Measurements from ENCODE around the gene ZNF750. TPM values are rescaled to one million over a fixed set of nuclear protein-coding genes. Genes with fewer than 3 reads are reported as not detected.

The ZNF750 gene
- total and polyA plus RNA-seq, 2 experiments from 2014 or later: 0.13 to 0.17 TPM

DNA sequence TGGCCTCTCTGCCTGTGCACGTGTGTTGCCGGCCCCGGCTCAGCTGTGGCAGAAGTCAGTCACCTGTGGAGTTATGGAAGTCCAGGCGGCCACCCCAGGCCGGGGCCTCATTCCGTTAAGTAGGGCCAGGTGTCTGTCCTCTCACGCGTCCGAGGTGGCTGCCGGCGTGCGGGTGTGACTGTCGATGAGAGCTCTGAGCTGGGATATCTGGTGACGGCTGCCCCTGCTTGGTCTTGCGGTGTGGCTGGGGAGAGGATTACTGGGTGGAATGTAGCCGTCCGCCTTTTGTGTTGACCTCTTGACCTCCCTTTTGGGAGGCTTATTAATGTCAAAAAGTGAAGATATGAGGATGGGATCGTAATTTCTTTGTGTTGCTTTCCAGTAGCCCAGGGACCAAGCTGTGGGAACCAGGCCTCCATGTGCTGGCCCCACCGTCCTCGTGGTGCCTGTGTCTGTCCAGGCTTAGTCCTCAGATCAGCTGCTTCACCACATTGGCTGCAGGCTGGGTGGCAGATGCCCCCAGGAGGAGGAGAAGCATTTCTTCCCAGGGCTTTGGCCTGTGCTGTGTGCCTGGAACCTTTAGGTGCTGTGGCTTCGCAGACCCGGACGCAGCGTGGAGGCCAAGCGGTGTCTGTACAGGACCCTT lies 23.0 kb upstream of the ZNF750 start:
- Mint-ChIP-seq H3K4me1 (peaks cover 37% of the 10 kb centered on the region), H3K9me3 (no peaks in the 10 kb centered on the region), H3K36me3 (ENCODE audit: low read depth) (no peaks in the 10 kb centered on the region), H3K27ac (peak overlapping the region; percentile 66), H3K4me3 (no peak overlapping the region), H3K27me3 (ENCODE audit: insufficient read depth, low read depth, poor library complexity) (peaks cover 10% of the 10 kb centered on the region)
- H3K4me2 ChIP-seq: no peak overlapping the region
- H3K36me3 ChIP-seq (ENCODE audit: insufficient read depth): no peaks in the 10 kb centered on the region
- no peaks in the 10 kb centered on the region for H3K4me1 ChIP-seq (ENCODE audit: insufficient read depth)
- H3K79me2 ChIP-seq (replicated peaks; ENCODE audit: insufficient read depth): peaks cover 56% of the 10 kb centered on the region
- DNase-seq (ENCODE audit: low spot score) (no peak), ATAC-seq (no peak)
- no peak overlapping the region for H3K27ac ChIP-seq (ENCODE audit: low read depth)
- H3K4me3 ChIP-seq: no peak overlapping the region
- no peaks in the 10 kb centered on the region for H3K27me3 ChIP-seq (ENCODE audit: insufficient read depth)
- no peaks in the 10 kb centered on the region for H3K9me2 ChIP-seq (ENCODE audit: insufficient read depth)
- H4K20me1 ChIP-seq (replicated peaks; ENCODE audit: insufficient read depth): 0 out of 2 replicates have a peak, but pooled peaks cover 5% of the 10 kb centered on the region
- no peaks in the 10 kb centered on the region for H3F3A ChIP-seq (replicated peaks; ENCODE audit: low read depth)
- no peak overlapping the region for H2AFZ ChIP-seq
- TF ChIP-seq NANOG (IDR thresholded peaks at IDR 0.05; ENCODE audit: borderline replicate concordance) (no peak), STAT1 (IDR thresholded peaks at IDR 0.05; ENCODE audit: unreplicated experiment) (no peak), ETS1 (IDR thresholded peaks at IDR 0.05) (no peak), ZNF331 (CRISPR knock-in tag; IDR thresholded peaks at IDR 0.05; ENCODE audit: low read depth) (no peak), POLR2AphosphoS5 (IDR thresholded peaks at IDR 0.05; ENCODE audit: low read depth) (no peak), REST (IDR thresholded peaks at IDR 0.05; ENCODE audit: unreplicated experiment) (no peak), JUNB (IDR thresholded peaks at IDR 0.05; ENCODE audit: unreplicated experiment) (no peak), ZNF462 (CRISPR knock-in tag; IDR thresholded peaks at IDR 0.05) (no peak), EZH2phosphoT487 (IDR thresholded peaks at IDR 0.05; ENCODE audit: unreplicated experiment) (no peak)
- TF ChIP-seq, protein P1, sequence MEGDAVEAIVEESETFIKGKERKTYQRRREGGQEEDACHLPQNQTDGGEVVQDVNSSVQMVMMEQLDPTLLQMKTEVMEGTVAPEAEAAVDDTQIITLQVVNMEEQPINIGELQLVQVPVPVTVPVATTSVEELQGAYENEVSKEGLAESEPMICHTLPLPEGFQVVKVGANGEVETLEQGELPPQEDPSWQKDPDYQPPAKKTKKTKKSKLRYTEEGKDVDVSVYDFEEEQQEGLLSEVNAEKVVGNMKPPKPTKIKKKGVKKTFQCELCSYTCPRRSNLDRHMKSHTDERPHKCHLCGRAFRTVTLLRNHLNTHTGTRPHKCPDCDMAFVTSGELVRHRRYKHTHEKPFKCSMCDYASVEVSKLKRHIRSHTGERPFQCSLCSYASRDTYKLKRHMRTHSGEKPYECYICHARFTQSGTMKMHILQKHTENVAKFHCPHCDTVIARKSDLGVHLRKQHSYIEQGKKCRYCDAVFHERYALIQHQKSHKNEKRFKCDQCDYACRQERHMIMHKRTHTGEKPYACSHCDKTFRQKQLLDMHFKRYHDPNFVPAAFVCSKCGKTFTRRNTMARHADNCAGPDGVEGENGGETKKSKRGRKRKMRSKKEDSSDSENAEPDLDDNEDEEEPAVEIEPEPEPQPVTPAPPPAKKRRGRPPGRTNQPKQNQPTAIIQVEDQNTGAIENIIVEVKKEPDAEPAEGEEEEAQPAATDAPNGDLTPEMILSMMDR (conservative IDR thresholded peaks at IDR 0.05; ENCODE audit: low read depth in 2 of 2): no peak

Data from GM23338 (cell line).